Loucy (cell line): ENCODE data around the gene RAP1GAP2.

Source experiments
- H2AFZ ChIP-seq: fragments of 200-600 bp; sonication (generic); 2 replicates; pipeline ENCODE4 v1.6.0; 2016; ENCODE audit warnings: antibody characterized with exemption, mild to moderate bottlenecking, low read length, moderate library complexity
- H3F3A ChIP-seq: fragments of 200-600 bp; 2 replicates; pipeline ENCODE4 v1.6.0; 2016; ENCODE audit warnings: antibody characterized with exemption, low read depth, mild to moderate bottlenecking
- H3K27me3 ChIP-seq: fragments of 200-600 bp; sonication (generic); 2 replicates; pipeline ENCODE4 v1.6.1; 2014; ENCODE audit warnings: low read length, mild to moderate bottlenecking; ENCODE audit not compliant: insufficient read depth, poor library complexity, severe bottlenecking
- H3K36me3 ChIP-seq: fragments of 200-600 bp; sonication (generic); 2 replicates; pipeline ENCODE4 v1.6.1; 2016; ENCODE audit warnings: low read length; ENCODE audit not compliant: insufficient read depth
- H3K4me1 ChIP-seq: fragments of 200-600 bp; sonication (generic); 2 replicates; pipeline ENCODE4 v1.5.1; 2014; ENCODE audit warnings: low read length, mild to moderate bottlenecking; ENCODE audit not compliant: insufficient read depth, poor library complexity, severe bottlenecking
- H3K4me2 ChIP-seq: fragments of 200-600 bp; sonication (generic); 2 replicates; pipeline ENCODE4 v1.6.0; 2014; ENCODE audit warnings: antibody characterized with exemption, low read length, low read depth, mild to moderate bottlenecking; ENCODE audit not compliant: poor library complexity, severe bottlenecking
- H3K4me3 ChIP-seq: fragments of 200-600 bp; sonication (generic); 2 replicates; pipeline ENCODE4 v1.5.1; 2014; ENCODE audit warnings: low read length, mild to moderate bottlenecking, mixed read lengths; ENCODE audit not compliant: poor library complexity, severe bottlenecking
- H3K79me2 ChIP-seq: fragments of 200-600 bp; sonication (generic); 2 replicates; pipeline ENCODE4 v1.6.1; 2014; ENCODE audit warnings: low read length; ENCODE audit not compliant: insufficient read depth
- H3K9ac ChIP-seq: fragments of 200-600 bp; sonication (generic); 2 replicates; pipeline ENCODE4 v1.6.0; 2014; ENCODE audit warnings: mild to moderate bottlenecking, low read depth, low read length, moderate library complexity; ENCODE audit not compliant: poor library complexity, severe bottlenecking
- H3K9me2 ChIP-seq: fragments of 200-600 bp; sonication (generic); replicated peaks from 2 replicates; pipeline ENCODE4 v1.6.1; 2016; ENCODE audit warnings: low read depth, low read length, mixed read lengths
- H3K9me3 ChIP-seq: fragments of 200-600 bp; sonication (generic); 2 replicates; pipeline ENCODE4 v1.6.1; 2014; ENCODE audit warnings: mild to moderate bottlenecking, antibody characterized with exemption, low read length, low read depth; ENCODE audit not compliant: insufficient read depth
- H4K20me1 ChIP-seq: fragments of 200-600 bp; sonication (generic); 2 replicates; pipeline ENCODE4 v1.6.0; 2014; ENCODE audit warnings: antibody characterized with exemption, low read length, mild to moderate bottlenecking; ENCODE audit not compliant: insufficient read depth, poor library complexity, severe bottlenecking
- CTCF ChIP-seq: fragments of 200-600 bp; sonication (generic); conservative IDR thresholded peaks from 2 replicates; pipeline ENCODE4 v1.5.1; 2014; ENCODE audit warnings: mild to moderate bottlenecking, antibody characterized with exemption, low read length
- EZH2phosphoT487 ChIP-seq: fragments of 200-600 bp; IDR thresholded peaks from 2 replicates; pipeline ENCODE4 v1.6.1; 2018; ENCODE audit warnings: antibody characterized with exemption, mild to moderate bottlenecking, moderate library complexity, borderline replicate concordance

RAP1GAP2 gene

GRCh38 chr17:2909175-2909845, 113.1 kb downstream of the RAP1GAP2 start:
- peaks cover 9% of the 10 kb centered on the region for H3K4me1 ChIP-seq
- peaks cover 99% of the 10 kb centered on the region for H3K79me2 ChIP-seq
- no peaks in the 10 kb centered on the region for H3K27me3 ChIP-seq
- no peak overlapping the region for H3K4me2 ChIP-seq
- H4K20me1 ChIP-seq: peaks cover 71% of the 10 kb centered on the region
- H2AFZ ChIP-seq: no peak overlapping the region
- H3K9me2 ChIP-seq: no peaks in the 10 kb centered on the region
- no peaks in the 10 kb centered on the region for H3K9me3 ChIP-seq
- peaks cover 89% of the 10 kb centered on the region for H3K36me3 ChIP-seq
- no peak for TF ChIP-seq CTCF
- TF ChIP-seq EZH2phosphoT487: no peak
- H3F3A ChIP-seq: no peaks in the 10 kb centered on the region
- no peak overlapping the region for H3K4me3 ChIP-seq
- H3K9ac ChIP-seq: no peak overlapping the region

- H3K4me2 ChIP-seq: no peak overlapping the region
- H2AFZ ChIP-seq: no peak overlapping the region
- H3K79me2 ChIP-seq: peaks cover 95% of the 10 kb centered on the region
- H3K36me3 ChIP-seq: peaks cover 85% of the 10 kb centered on the region
- H4K20me1 ChIP-seq: peaks cover 67% of the 10 kb centered on the region
- no peak overlapping the region for H3K4me3 ChIP-seq
- no peak overlapping the region for H3K9ac ChIP-seq
- H3K9me3 ChIP-seq: no peaks in the 10 kb centered on the region
- TF ChIP-seq CTCF: no peak
- TF ChIP-seq EZH2phosphoT487: no peak
- no peaks in the 10 kb centered on the region for H3K9me2 ChIP-seq
- no peaks in the 10 kb centered on the region for H3K27me3 ChIP-seq
- no peaks in the 10 kb centered on the region for H3F3A ChIP-seq
- peaks cover 9% of the 10 kb centered on the region for H3K4me1 ChIP-seq
Measured at GRCh38 chr17:2909846-2910234, 113.6 kb downstream of the RAP1GAP2 start.

- peaks cover 77% of the 10 kb centered on the region for H3K36me3 ChIP-seq
- no peak overlapping the region for H2AFZ ChIP-seq
- H3K9me3 ChIP-seq: no peaks in the 10 kb centered on the region
- H3K4me2 ChIP-seq: no peak overlapping the region
- H3K4me1 ChIP-seq: peaks cover 9% of the 10 kb centered on the region
- H3F3A ChIP-seq: no peaks in the 10 kb centered on the region
- H3K79me2 ChIP-seq: peaks cover 95% of the 10 kb centered on the region
- H4K20me1 ChIP-seq: peaks cover 68% of the 10 kb centered on the region
- no peak overlapping the region for H3K9ac ChIP-seq
- no peaks in the 10 kb centered on the region for H3K27me3 ChIP-seq
- no peaks in the 10 kb centered on the region for H3K9me2 ChIP-seq
- TF ChIP-seq EZH2phosphoT487 (no peak), CTCF (no peak)
- no peak overlapping the region for H3K4me3 ChIP-seq
Measured at GRCh38 chr17:2911035-2911754, 115.0 kb downstream of the RAP1GAP2 start.
